Stimulated activated CD8-positive, alpha-beta memory T cell treated with anti-CD3 and anti-CD28 coated beads, Interleukin-7, amount 100 ng/mL, for 4 hours (primary cell): ENCODE results near the gene CCDC47.

ENCODE experiments used
- DNase-seq, 2 donors: peaks; one replicate each; pipeline ENCODE4 v3.0.0-alpha.2; 2020; ENCODE audit warnings: low read depth in 2 of 2

CCDC47 gene

GRCh38 chr17:63698886-63699637, 74.3 kb downstream of the CCDC47 start:
- peak; percentile 76 to 86 for DNase-seq

DNA sequence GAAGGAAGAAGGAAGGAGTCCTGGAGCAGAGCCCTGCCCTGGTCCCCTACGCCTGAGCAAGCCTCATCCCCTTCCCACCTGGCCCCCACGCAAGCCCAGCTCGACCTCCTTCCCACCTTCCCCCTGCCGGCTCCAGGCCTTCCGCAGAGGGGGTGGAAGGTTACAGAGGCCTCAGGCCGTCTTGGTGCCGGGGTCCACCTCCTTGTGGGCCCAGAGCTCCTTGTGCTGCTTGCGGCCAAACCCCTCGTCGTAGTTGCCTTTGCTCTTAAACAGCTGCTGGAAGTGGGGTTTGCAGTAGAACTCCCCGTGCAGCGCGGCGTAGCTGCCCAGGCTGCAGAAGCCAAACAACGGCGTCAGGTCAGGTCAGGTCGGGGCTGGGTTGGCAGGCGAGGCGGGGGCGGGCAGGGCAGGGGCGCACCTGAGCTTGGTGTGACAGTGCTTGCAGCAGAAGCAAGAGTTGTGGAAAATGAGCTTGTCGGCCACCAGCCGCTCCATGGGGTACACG, 75.0 kb downstream of the CCDC47 start:
- DNase-seq, result no peak

GRCh38 chr17:63697341-63698286, 75.8 kb downstream of the CCDC47 start:
- peak; percentile 64 to 65 for DNase-seq

DNA sequence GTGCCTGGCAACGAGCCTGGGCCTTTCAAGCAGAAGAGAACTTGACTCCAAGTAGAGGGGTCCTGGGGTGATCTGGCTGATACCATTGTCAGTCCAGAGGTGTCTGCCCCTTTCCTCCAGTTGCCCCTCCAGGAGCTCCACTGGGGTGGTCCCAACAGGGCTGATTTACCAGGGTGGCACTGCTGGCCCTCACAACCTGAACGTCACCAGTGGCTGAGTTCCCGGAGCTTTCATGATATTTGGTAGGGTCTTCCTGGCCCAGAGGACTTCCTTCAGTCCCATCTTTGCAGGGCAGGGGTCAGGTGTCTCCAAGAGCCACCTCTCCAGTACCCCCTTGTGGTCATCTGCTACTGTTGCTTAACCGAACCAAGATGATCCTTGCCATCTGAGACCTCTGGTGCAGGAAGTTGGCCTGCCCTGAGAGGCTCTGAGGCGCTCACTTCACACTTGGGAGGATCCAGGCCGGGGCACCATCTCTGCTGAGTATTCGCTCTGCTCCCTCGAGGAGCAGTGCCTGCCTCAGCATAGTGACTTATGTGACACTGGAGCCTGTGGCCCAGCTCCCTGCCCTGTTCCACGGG, 76.9 kb downstream of the CCDC47 start:
- no peak for DNase-seq

DNA sequence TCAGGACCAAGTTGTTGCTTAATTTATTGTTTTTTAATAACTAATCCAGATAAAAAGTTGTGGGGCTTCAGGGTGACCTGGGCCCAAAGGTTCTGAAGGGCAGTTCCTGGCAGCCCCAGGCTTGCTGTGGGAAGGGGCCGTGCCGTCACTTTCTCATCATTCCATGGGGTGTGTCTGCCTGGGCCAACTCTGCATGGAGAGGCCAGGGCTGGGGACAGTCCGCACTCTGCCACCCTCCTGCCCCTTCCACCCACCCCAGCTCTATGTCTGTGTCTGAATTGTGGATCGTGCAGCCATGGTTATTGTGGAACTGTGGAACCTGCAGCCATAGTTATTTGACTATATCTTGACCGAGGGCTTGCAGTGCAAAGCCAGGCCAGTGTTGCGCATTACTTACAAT, 77.5 kb downstream of the CCDC47 start:
- DNase-seq, result no peak
